Measurements from ENCODE around the gene TLCD4. TPM values are rescaled to one million over a fixed set of nuclear protein-coding genes. Genes with fewer than 3 reads are reported as not detected.

The TLCD4 gene
- total RNA-seq, 1 donor from 2014 or later = 6.2 TPM

GRCh38 chr1:95115708-95116137 lies 1.4 kb upstream of the TLCD4 start:
- peaks cover 22% of the 10 kb centered on the region for H3K27me3 Mint-ChIP-seq (ENCODE audit: low read depth)
- H3K4me3 Mint-ChIP-seq = peak overlapping the region; percentile 13
- H3K27ac Mint-ChIP-seq = peak overlapping the region; percentile 41
- no peaks in the 10 kb centered on the region for H3K9me3 Mint-ChIP-seq
- H3K36me3 Mint-ChIP-seq = no peaks in the 10 kb centered on the region
- no peak for TF ChIP-seq CTCF (IDR thresholded peaks at IDR 0.05; ENCODE audit: unreplicated experiment)
- H3K4me1 Mint-ChIP-seq = peaks cover 25% of the 10 kb centered on the region
- DNase-seq (ENCODE audit: low spot score in 2 of 2, unreplicated experiment in 2 of 2) = no peak

- H3K9me3 Mint-ChIP-seq = no peaks in the 10 kb centered on the region
- peak; percentile 39 to 73 for DNase-seq (ENCODE audit: low spot score in 2 of 2, unreplicated experiment in 2 of 2)
- TF ChIP-seq CTCF (IDR thresholded peaks at IDR 0.05; ENCODE audit: unreplicated experiment) = peak; percentile 74
Measured at GRCh38 chr1:95116580-95117206, 462 bp upstream of the TLCD4 start.

GRCh38 chr1:95118067-95118499 lies 928 bp downstream of the TLCD4 start:
- no peaks in the 10 kb centered on the region for H3K36me3 Mint-ChIP-seq
- no peak for DNase-seq (ENCODE audit: low spot score in 2 of 2, unreplicated experiment in 2 of 2)
- H3K27me3 Mint-ChIP-seq (ENCODE audit: low read depth) = peaks cover 25% of the 10 kb centered on the region
- H3K27ac Mint-ChIP-seq = peak overlapping the region; percentile 56
- H3K9me3 Mint-ChIP-seq = no peaks in the 10 kb centered on the region
- TF ChIP-seq CTCF (IDR thresholded peaks at IDR 0.05; ENCODE audit: unreplicated experiment) = no peak
- peaks cover 33% of the 10 kb centered on the region for H3K4me1 Mint-ChIP-seq
- H3K4me3 Mint-ChIP-seq = peak overlapping the region; percentile 81

More at GRCh38 chr1:95116580-95117206, 462 bp upstream of the TLCD4 start:
- no peaks in the 10 kb centered on the region for H3K36me3 Mint-ChIP-seq
- peak overlapping the region; percentile 93 for H3K4me3 Mint-ChIP-seq
- H3K27me3 Mint-ChIP-seq (ENCODE audit: low read depth) = peaks cover 25% of the 10 kb centered on the region
- peak overlapping the region; percentile 91 for H3K27ac Mint-ChIP-seq
- H3K4me1 Mint-ChIP-seq = peaks cover 30% of the 10 kb centered on the region

- no peak overlapping the region for H3K27ac Mint-ChIP-seq
- DNase-seq (ENCODE audit: low spot score in 2 of 2, unreplicated experiment in 2 of 2) = no peak
- peaks cover 25% of the 10 kb centered on the region for H3K27me3 Mint-ChIP-seq (ENCODE audit: low read depth)
- no peaks in the 10 kb centered on the region for H3K9me3 Mint-ChIP-seq
- H3K4me3 Mint-ChIP-seq = peak overlapping the region; percentile 81
- no peaks in the 10 kb centered on the region for H3K36me3 Mint-ChIP-seq
- no peak for TF ChIP-seq CTCF (IDR thresholded peaks at IDR 0.05; ENCODE audit: unreplicated experiment)
- peaks cover 33% of the 10 kb centered on the region for H3K4me1 Mint-ChIP-seq
Measured at GRCh38 chr1:95118710-95119109, 1.6 kb downstream of the TLCD4 start.

GRCh38 chr1:95119273-95119672 lies 2.1 kb downstream of the TLCD4 start:
- Mint-ChIP-seq H3K36me3 (no peaks in the 10 kb centered on the region), H3K27me3 (ENCODE audit: low read depth) (peaks cover 25% of the 10 kb centered on the region), H3K27ac (no peak overlapping the region), H3K4me1 (peaks cover 33% of the 10 kb centered on the region), H3K9me3 (no peaks in the 10 kb centered on the region), H3K4me3 (no peak overlapping the region)
- TF ChIP-seq CTCF (IDR thresholded peaks at IDR 0.05; ENCODE audit: unreplicated experiment) = no peak
- no peak for DNase-seq (ENCODE audit: low spot score in 2 of 2, unreplicated experiment in 2 of 2)

Measured in mesothelial cell of epicardium (in vitro differentiated cells).